ENCODE data around the gene HNF1B. TPM values are rescaled to one million over a fixed set of nuclear protein-coding genes. Genes with fewer than 3 reads are reported as not detected.

The HNF1B gene
- total RNA-seq, 2 experiments from 2014 or later, result not detected

- ATAC-seq (ENCODE audit: poor library complexity) (no peak), DNase-seq (no peak)
- H3K36me3 ChIP-seq (ENCODE audit: insufficient read depth, low read length), result no peaks in the 10 kb centered on the region
- no peaks in the 10 kb centered on the region for H3K9me3 ChIP-seq (ENCODE audit: control insufficient read depth in 1 of 2, insufficient read depth in 1 of 2, low read length in 2 of 2)
- Mint-ChIP-seq H3K4me3 (no peak overlapping the region), H3K4me1 (ENCODE audit: low read depth) (no peaks in the 10 kb centered on the region), H3K9me3 (no peaks in the 10 kb centered on the region), H3K36me3 (ENCODE audit: low read depth) (no peaks in the 10 kb centered on the region), H3K27me3 (peaks cover 3% of the 10 kb centered on the region), H3K27ac (no peak overlapping the region)
- no peak overlapping the region for H3K4me3 ChIP-seq (ENCODE audit: low read length)
- H3K27me3 ChIP-seq (ENCODE audit: control insufficient read depth in 1 of 2, insufficient read depth in 2 of 2, low read length in 2 of 2), result no peaks in the 10 kb centered on the region
- no peaks in the 10 kb centered on the region for H3K4me1 ChIP-seq (ENCODE audit: insufficient read depth, low read length)
- no peak for TF ChIP-seq CTCF (IDR thresholded peaks at IDR 0.05)
- intact Hi-C loops (cut with DNase I, micrococcal nuclease), result no loop called here
- ChIA-PET CTCF (no interaction called here), POLR2A (no interaction called here)
- H3K27ac ChIP-seq (ENCODE audit: low read depth in 1 of 2, low read length in 2 of 2), result no peak overlapping the region
Measured at GRCh38 chr17:37662353-37662752, 82.5 kb downstream of the HNF1B start.

GRCh38 chr17:37661400-37662014 lies 83.4 kb downstream of the HNF1B start:
- POLR2A ChIA-PET, result no interaction called here
- Histone ChIP-seq H3K9me3 (ENCODE audit: control insufficient read depth in 1 of 2, insufficient read depth in 1 of 2, low read length in 2 of 2) (no peaks in the 10 kb centered on the region), H3K36me3 (ENCODE audit: insufficient read depth, low read length) (no peaks in the 10 kb centered on the region), H3K4me1 (ENCODE audit: insufficient read depth, low read length) (no peaks in the 10 kb centered on the region), H3K27ac (ENCODE audit: low read depth in 1 of 2, low read length in 2 of 2) (no peak overlapping the region), H3K4me3 (ENCODE audit: low read length) (no peak overlapping the region), H3K27me3 (ENCODE audit: control insufficient read depth in 1 of 2, insufficient read depth in 2 of 2, low read length in 2 of 2) (no peaks in the 10 kb centered on the region)
- Mint-ChIP-seq H3K4me1 (ENCODE audit: low read depth) (no peaks in the 10 kb centered on the region), H3K27me3 (peaks cover 3% of the 10 kb centered on the region), H3K27ac (no peak overlapping the region), H3K36me3 (ENCODE audit: low read depth) (no peaks in the 10 kb centered on the region), H3K4me3 (no peak overlapping the region), H3K9me3 (no peaks in the 10 kb centered on the region)
- TF ChIP-seq CTCF (IDR thresholded peaks at IDR 0.05), result no peak
- intact Hi-C loops (cut with DNase I, micrococcal nuclease), result no loop called here
- ATAC-seq (ENCODE audit: poor library complexity) (no peak), DNase-seq (no peak)
- CTCF ChIA-PET, result no interaction called here

GRCh38 chr17:37659925-37660324 lies 84.9 kb downstream of the HNF1B start:
- TF ChIP-seq CTCF (IDR thresholded peaks at IDR 0.05), result no peak

More at GRCh38 chr17:37659925-37660324, 84.9 kb downstream of the HNF1B start:
- Histone ChIP-seq H3K9me3 (ENCODE audit: control insufficient read depth in 1 of 2, insufficient read depth in 1 of 2, low read length in 2 of 2) (no peaks in the 10 kb centered on the region), H3K4me1 (ENCODE audit: insufficient read depth, low read length) (no peaks in the 10 kb centered on the region), H3K36me3 (ENCODE audit: insufficient read depth, low read length) (no peaks in the 10 kb centered on the region), H3K4me3 (ENCODE audit: low read length) (no peak overlapping the region), H3K27me3 (ENCODE audit: control insufficient read depth in 1 of 2, insufficient read depth in 2 of 2, low read length in 2 of 2) (no peaks in the 10 kb centered on the region), H3K27ac (ENCODE audit: low read depth in 1 of 2, low read length in 2 of 2) (no peak overlapping the region)
- Mint-ChIP-seq H3K9me3 (no peaks in the 10 kb centered on the region), H3K27ac (no peak overlapping the region), H3K27me3 (no peaks in the 10 kb centered on the region), H3K4me1 (ENCODE audit: low read depth) (no peaks in the 10 kb centered on the region), H3K4me3 (no peak overlapping the region), H3K36me3 (ENCODE audit: low read depth) (no peaks in the 10 kb centered on the region)
- DNase-seq, result no peak
- ChIA-PET POLR2A (no interaction called here), CTCF (no interaction called here)
- ATAC-seq (ENCODE audit: poor library complexity), result no peak
- intact Hi-C loops (cut with DNase I, micrococcal nuclease), result no loop called here
